Neural cell (in vitro differentiated cells): ENCODE results near the gene CACNA1E. TPM values are rescaled to one million over a fixed set of nuclear protein-coding genes. Genes with fewer than 3 reads are reported as not detected.

Experiments used
- H2AFZ ChIP-seq: fragments of 200-600, 300-800 bp; sonication (generic), shearing (Covaris generic); 2 replicates; pipeline ENCODE4 v1.6.0; 2014; ENCODE audit warnings: low read depth, mild to moderate bottlenecking, antibody characterized with exemption, low read length, moderate library complexity
- H3F3A ChIP-seq: fragments of 200-600 bp; shearing (Covaris generic); 2 replicates; pipeline ENCODE4 v1.6.1; 2016; ENCODE audit warnings: mild to moderate bottlenecking, moderate library complexity, mixed read lengths, antibody characterized with exemption, low read length; ENCODE audit not compliant: insufficient read depth, poor library complexity, severe bottlenecking
- H3K27ac ChIP-seq: fragments of 200-600, 300-800 bp; sonication (generic), shearing (Covaris generic); 2 replicates; pipeline ENCODE4 v1.5.1; 2014; ENCODE audit warnings: mild to moderate bottlenecking, low read length, moderate library complexity
- H3K27me3 ChIP-seq: fragments of 300-800, 200-600 bp; sonication (generic), shearing (Covaris generic); 2 replicates; pipeline ENCODE4 v1.6.0; 2014; ENCODE audit warnings: mild to moderate bottlenecking, low read depth, low read length, moderate library complexity; ENCODE audit not compliant: insufficient read depth
- H3K36me3 ChIP-seq: fragments of 300-800, 200-600 bp; sonication (generic), shearing (Covaris generic); 2 replicates; pipeline ENCODE4 v1.5.1; 2014; ENCODE audit warnings: mild to moderate bottlenecking, antibody characterized with exemption, low read length, moderate library complexity; ENCODE audit not compliant: insufficient read depth
- H3K4me2 ChIP-seq: fragments of 300-800, 200-600 bp; sonication (generic), shearing (Covaris generic); 2 replicates; pipeline ENCODE4 v1.6.0; 2014; ENCODE audit warnings: mild to moderate bottlenecking, low read length
- H3K4me3 ChIP-seq: fragments of 300-800, 200-600 bp; sonication (generic), shearing (Covaris generic); 2 replicates; pipeline ENCODE4 v1.5.1; 2014; ENCODE audit warnings: mild to moderate bottlenecking, low read length, moderate library complexity
- H3K79me2 ChIP-seq: fragments of 200-600 bp; shearing (Covaris generic); replicated peaks from 2 replicates; pipeline ENCODE4 v1.6.0; 2014; ENCODE audit warnings: mild to moderate bottlenecking, low read length, moderate library complexity; ENCODE audit not compliant: insufficient read depth
- H3K9ac ChIP-seq: fragments of 300-800, 200-600 bp; sonication (generic), shearing (Covaris generic); 2 replicates; pipeline ENCODE4 v1.6.1; 2016; ENCODE audit warnings: mild to moderate bottlenecking, low read length, mixed read lengths
- H3K9me2 ChIP-seq: fragments of 200-600 bp; shearing (Covaris generic); 2 replicates; pipeline ENCODE4 v1.6.1; 2016; ENCODE audit warnings: mild to moderate bottlenecking, low read length, mixed read lengths; ENCODE audit not compliant: insufficient read depth
- H3K9me3 ChIP-seq: fragments of 200-600, 300-800 bp; sonication (generic), shearing (Covaris generic); 2 replicates; pipeline ENCODE4 v1.6.1; 2016; ENCODE audit warnings: mild to moderate bottlenecking, mixed run types, low read length, moderate library complexity, mixed read lengths
- H4K20me1 ChIP-seq: fragments of 200-600 bp; shearing (Covaris generic); 2 replicates; pipeline ENCODE4 v1.6.1; 2016; ENCODE audit warnings: mild to moderate bottlenecking, mixed run types; ENCODE audit not compliant: insufficient read depth
- EP300 ChIP-seq: fragments of 450-650 bp; conservative IDR thresholded peaks from 2 replicates; pipeline ENCODE4 v1.6.1; 2014; ENCODE audit warnings: antibody characterized with exemption, mild to moderate bottlenecking, moderate library complexity; ENCODE audit not compliant: poor library complexity, severe bottlenecking
- EZH2 ChIP-seq: fragments of 200-600, 300-800 bp; shearing (Covaris generic), sonication (generic); IDR thresholded peaks from 2 replicates; pipeline ENCODE4 v1.6.1; 2014; ENCODE audit warnings: antibody characterized with exemption, low read length, borderline replicate concordance, mild to moderate bottlenecking; ENCODE audit not compliant: insufficient read depth, poor library complexity, severe bottlenecking
- MXI1 ChIP-seq: fragments of 450-650 bp; conservative IDR thresholded peaks from 2 replicates; pipeline ENCODE4 v1.6.1; 2014; ENCODE audit warnings: antibody characterized with exemption, mild to moderate bottlenecking; ENCODE audit not compliant: poor library complexity, severe bottlenecking
- POLR2AphosphoS5 ChIP-seq: IDR thresholded peaks from 2 replicates; pipeline ENCODE4 v1.6.1; 2012
- RAD21 ChIP-seq: fragments of 450-650 bp; conservative IDR thresholded peaks from 2 replicates; pipeline ENCODE4 v1.6.1; 2014; ENCODE audit warnings: antibody characterized with exemption, mild to moderate bottlenecking, moderate library complexity
- SMC3 ChIP-seq: fragments of 450-650 bp; conservative IDR thresholded peaks from 2 replicates; pipeline ENCODE4 v1.6.1; 2014; ENCODE audit warnings: antibody characterized with exemption, mild to moderate bottlenecking, moderate library complexity; ENCODE audit not compliant: poor library complexity
- TAF1 ChIP-seq: IDR thresholded peaks from 2 replicates; pipeline ENCODE4 v1.6.1; 2012; ENCODE audit warnings: low read depth
- polyA plus RNA-seq: library from polyadenylated mRNA; depleted of rRNA; stranded (reverse); fragments of >200 nt; gene quantifications from 2 replicates; pipeline ENCODE4 v1.2.3, GENCODE V29; 2014
- TF ChIP-seq, protein P1 (sequence below): fragments of 450-650 bp; IDR thresholded peaks from 2 replicates; pipeline ENCODE4 v1.5.1; 2014; ENCODE audit warnings: antibody characterized with exemption, mild to moderate bottlenecking, moderate library complexity; ENCODE audit not compliant: poor library complexity, severe bottlenecking
- TF ChIP-seq, protein P2 (sequence below): IDR thresholded peaks from 2 replicates; pipeline ENCODE4 v1.6.1; 2012; ENCODE audit warnings: borderline replicate concordance

Gene CACNA1E
- polyA plus RNA-seq, 1 donor from 2014 or later, result 29.5 TPM

GRCh38 chr1:181726320-181727012 is 243.1 kb downstream of the CACNA1E start:
- no peak overlapping the region for H2AFZ ChIP-seq

GRCh38 chr1:181730606-181731005 is 247.3 kb downstream of the CACNA1E start:
- H3K27ac ChIP-seq, result no peak overlapping the region
- no peaks in the 10 kb centered on the region for H3K79me2 ChIP-seq
- no peaks in the 10 kb centered on the region for H3K9me3 ChIP-seq
- H3K9me2 ChIP-seq, result no peaks in the 10 kb centered on the region
- no peaks in the 10 kb centered on the region for H3K27me3 ChIP-seq
- TF ChIP-seq, protein P1, sequence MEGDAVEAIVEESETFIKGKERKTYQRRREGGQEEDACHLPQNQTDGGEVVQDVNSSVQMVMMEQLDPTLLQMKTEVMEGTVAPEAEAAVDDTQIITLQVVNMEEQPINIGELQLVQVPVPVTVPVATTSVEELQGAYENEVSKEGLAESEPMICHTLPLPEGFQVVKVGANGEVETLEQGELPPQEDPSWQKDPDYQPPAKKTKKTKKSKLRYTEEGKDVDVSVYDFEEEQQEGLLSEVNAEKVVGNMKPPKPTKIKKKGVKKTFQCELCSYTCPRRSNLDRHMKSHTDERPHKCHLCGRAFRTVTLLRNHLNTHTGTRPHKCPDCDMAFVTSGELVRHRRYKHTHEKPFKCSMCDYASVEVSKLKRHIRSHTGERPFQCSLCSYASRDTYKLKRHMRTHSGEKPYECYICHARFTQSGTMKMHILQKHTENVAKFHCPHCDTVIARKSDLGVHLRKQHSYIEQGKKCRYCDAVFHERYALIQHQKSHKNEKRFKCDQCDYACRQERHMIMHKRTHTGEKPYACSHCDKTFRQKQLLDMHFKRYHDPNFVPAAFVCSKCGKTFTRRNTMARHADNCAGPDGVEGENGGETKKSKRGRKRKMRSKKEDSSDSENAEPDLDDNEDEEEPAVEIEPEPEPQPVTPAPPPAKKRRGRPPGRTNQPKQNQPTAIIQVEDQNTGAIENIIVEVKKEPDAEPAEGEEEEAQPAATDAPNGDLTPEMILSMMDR, result no peak
- TF ChIP-seq, protein P2, sequence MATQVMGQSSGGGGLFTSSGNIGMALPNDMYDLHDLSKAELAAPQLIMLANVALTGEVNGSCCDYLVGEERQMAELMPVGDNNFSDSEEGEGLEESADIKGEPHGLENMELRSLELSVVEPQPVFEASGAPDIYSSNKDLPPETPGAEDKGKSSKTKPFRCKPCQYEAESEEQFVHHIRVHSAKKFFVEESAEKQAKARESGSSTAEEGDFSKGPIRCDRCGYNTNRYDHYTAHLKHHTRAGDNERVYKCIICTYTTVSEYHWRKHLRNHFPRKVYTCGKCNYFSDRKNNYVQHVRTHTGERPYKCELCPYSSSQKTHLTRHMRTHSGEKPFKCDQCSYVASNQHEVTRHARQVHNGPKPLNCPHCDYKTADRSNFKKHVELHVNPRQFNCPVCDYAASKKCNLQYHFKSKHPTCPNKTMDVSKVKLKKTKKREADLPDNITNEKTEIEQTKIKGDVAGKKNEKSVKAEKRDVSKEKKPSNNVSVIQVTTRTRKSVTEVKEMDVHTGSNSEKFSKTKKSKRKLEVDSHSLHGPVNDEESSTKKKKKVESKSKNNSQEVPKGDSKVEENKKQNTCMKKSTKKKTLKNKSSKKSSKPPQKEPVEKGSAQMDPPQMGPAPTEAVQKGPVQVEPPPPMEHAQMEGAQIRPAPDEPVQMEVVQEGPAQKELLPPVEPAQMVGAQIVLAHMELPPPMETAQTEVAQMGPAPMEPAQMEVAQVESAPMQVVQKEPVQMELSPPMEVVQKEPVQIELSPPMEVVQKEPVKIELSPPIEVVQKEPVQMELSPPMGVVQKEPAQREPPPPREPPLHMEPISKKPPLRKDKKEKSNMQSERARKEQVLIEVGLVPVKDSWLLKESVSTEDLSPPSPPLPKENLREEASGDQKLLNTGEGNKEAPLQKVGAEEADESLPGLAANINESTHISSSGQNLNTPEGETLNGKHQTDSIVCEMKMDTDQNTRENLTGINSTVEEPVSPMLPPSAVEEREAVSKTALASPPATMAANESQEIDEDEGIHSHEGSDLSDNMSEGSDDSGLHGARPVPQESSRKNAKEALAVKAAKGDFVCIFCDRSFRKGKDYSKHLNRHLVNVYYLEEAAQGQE, result no peak
- TF ChIP-seq MXI1, result no peak
- TF ChIP-seq POLR2AphosphoS5, result no peak
- no peak for TF ChIP-seq EP300
- no peak for TF ChIP-seq EZH2
- no peak for TF ChIP-seq SMC3
- no peak for TF ChIP-seq RAD21
- no peaks in the 10 kb centered on the region for H4K20me1 ChIP-seq
- no peaks in the 10 kb centered on the region for H3K36me3 ChIP-seq
- no peaks in the 10 kb centered on the region for H3F3A ChIP-seq
- H2AFZ ChIP-seq, result no peak overlapping the region
- H3K4me2 ChIP-seq, result no peak overlapping the region
- no peak overlapping the region for H3K4me3 ChIP-seq
- H3K9ac ChIP-seq, result no peak overlapping the region

More at GRCh38 chr1:181726320-181727012, 243.1 kb downstream of the CACNA1E start:
- no peaks in the 10 kb centered on the region for H3K9me2 ChIP-seq
- H3K79me2 ChIP-seq, result no peaks in the 10 kb centered on the region
- no peak overlapping the region for H3K4me3 ChIP-seq
- H4K20me1 ChIP-seq, result no peaks in the 10 kb centered on the region
- H3K4me2 ChIP-seq, result no peak overlapping the region
- no peak overlapping the region for H3K9ac ChIP-seq
- H3K27me3 ChIP-seq, result no peaks in the 10 kb centered on the region
- H3K9me3 ChIP-seq, result no peaks in the 10 kb centered on the region
- no peak overlapping the region for H3K27ac ChIP-seq
- H3K36me3 ChIP-seq, result peaks cover 9% of the 10 kb centered on the region
- TF ChIP-seq EP300 (no peak), TAF1 (no peak), MXI1 (no peak), EZH2 (no peak), POLR2AphosphoS5 (no peak), RAD21 (no peak), SMC3 (no peak)
- TF ChIP-seq, protein P2, result no peak
- TF ChIP-seq, protein P1, result no peak
- H3F3A ChIP-seq, result no peaks in the 10 kb centered on the region
